ENCODE data around the gene ZNF365.

ZNF365 gene

GRCh38 chr10:62379394-62379793 lies 5.2 kb downstream of the ZNF365 start:
- no peak for TF ChIP-seq CTCF (IDR thresholded peaks at IDR 0.05)
- no peaks in the 10 kb centered on the region for H3K9me3 ChIP-seq
- H3K4me3 ChIP-seq = no peak overlapping the region
- peaks cover 0 to 27% (median 14%) of the 10 kb centered on the region in 4 donors for H3K4me1 ChIP-seq
- H3K27ac ChIP-seq = no peak overlapping the region
- no peaks in the 10 kb centered on the region for H3K36me3 ChIP-seq
- no peak for DNase-seq
- H3K27me3 ChIP-seq = no peaks in the 10 kb centered on the region
- intact Hi-C loops (cut with DNase I; ENCODE audit: low total_unique reads) = no loop called here

GRCh38 chr10:62380016-62380415 lies 5.8 kb downstream of the ZNF365 start:
- DNase-seq = no peak
- Histone ChIP-seq H3K9me3 (no peaks in the 10 kb centered on the region), H3K36me3 (no peaks in the 10 kb centered on the region), H3K4me3 (no peak overlapping the region), H3K4me1 (peaks cover 0 to 21% (median 9%) of the 10 kb centered on the region in 4 donors), H3K27ac (peak overlapping the region in 1 of 2 donors; percentile 66), H3K27me3 (no peaks in the 10 kb centered on the region)
- TF ChIP-seq CTCF (IDR thresholded peaks at IDR 0.05) = no peak
- intact Hi-C loops (cut with DNase I; ENCODE audit: low total_unique reads) = no loop called here

GRCh38 chr10:62381385-62382102 lies 7.4 kb downstream of the ZNF365 start:
- H3K4me3 ChIP-seq = no peak overlapping the region
- intact Hi-C loops (cut with DNase I; ENCODE audit: low total_unique reads) = no loop called here
- TF ChIP-seq CTCF (IDR thresholded peaks at IDR 0.05) = no peak
- DNase-seq = no peak
- no peaks in the 10 kb centered on the region for H3K36me3 ChIP-seq
- peaks cover 0 to 19% (median 9%) of the 10 kb centered on the region in 4 donors for H3K4me1 ChIP-seq
- H3K27ac ChIP-seq = peak overlapping the region; percentile 59 to 66
- no peaks in the 10 kb centered on the region for H3K9me3 ChIP-seq
- H3K27me3 ChIP-seq = no peaks in the 10 kb centered on the region

GRCh38 chr10:62382831-62383230 lies 8.7 kb downstream of the ZNF365 start:
- no peak overlapping the region for H3K27ac ChIP-seq
- H3K36me3 ChIP-seq = no peaks in the 10 kb centered on the region
- H3K9me3 ChIP-seq = no peaks in the 10 kb centered on the region
- H3K4me1 ChIP-seq = peaks cover 0 to 19% (median 9%) of the 10 kb centered on the region in 4 donors
- no peaks in the 10 kb centered on the region for H3K27me3 ChIP-seq
- TF ChIP-seq CTCF (IDR thresholded peaks at IDR 0.05) = no peak
- no peak for DNase-seq
- intact Hi-C loops (cut with DNase I; ENCODE audit: low total_unique reads) = no loop called here
- H3K4me3 ChIP-seq = no peak overlapping the region

- H3K4me1 ChIP-seq = peaks cover 0 to 19% (median 9%) of the 10 kb centered on the region in 4 donors
- H3K27me3 ChIP-seq = no peaks in the 10 kb centered on the region
- no peak for TF ChIP-seq CTCF (IDR thresholded peaks at IDR 0.05)
- intact Hi-C loops (cut with DNase I; ENCODE audit: low total_unique reads) = no loop called here
- no peak for DNase-seq
- H3K36me3 ChIP-seq = no peaks in the 10 kb centered on the region
- no peaks in the 10 kb centered on the region for H3K9me3 ChIP-seq
- no peak overlapping the region for H3K27ac ChIP-seq
- H3K4me3 ChIP-seq = no peak overlapping the region
These were observed 9.9 kb downstream of the ZNF365 start for GRCh38 chr10:62384057-62384446.

All from tibial artery (tissue), 4 donors.